H1 (cell line): Measurements from ENCODE around the gene ALDH3A1. TPM values are rescaled to one million over a fixed set of nuclear protein-coding genes. Genes with fewer than 3 reads are reported as not detected.

Experiments
- CTCF ChIA-PET: fragments of 300-600 bp; sonication (Branson Sonifier 250); formaldehyde crosslinking; loops from one replicate; lab custom pipeline; 2021; ENCODE audit not compliant: partially characterized antibody; lab: Charles Lee
- POLR2A ChIA-PET: fragments of 300-600 bp; sonication (Branson Sonifier 250); formaldehyde crosslinking; loops from one replicate; lab custom pipeline; 2021; ENCODE audit warnings: inconsistent platforms; ENCODE audit not compliant: partially characterized antibody; lab: Charles Lee
- DNase-seq, 2 experiments: peaks; one replicate each; pipeline versions ENCODE4 v3.0.0 to v3.0.0-alpha.2; 2010 to 2022; ENCODE audit warnings: low spot score in 2 of 2, low read depth in 1 of 2, mixed read lengths in 1 of 2
- FAIRE-seq: peaks from 2 replicates; lab custom pipeline; 2011; peaks lifted over from hg19 to GRCh38; lab: Jason Lieb, UNC
- H2AFZ ChIP-seq: 2 replicates; pipeline ENCODE4 v1.8.1; 2012; ENCODE audit warnings: low read length, inconsistent platforms
- H2AK5ac ChIP-seq: 2 replicates; pipeline ENCODE4 v1.6.1; 2013; ENCODE audit warnings: low read depth, low read length
- H2BK120ac ChIP-seq: replicated peaks from 2 replicates; pipeline ENCODE3; 2013; ENCODE audit warnings: low read depth, low read length, inconsistent platforms
- H2BK12ac ChIP-seq: 2 replicates; pipeline ENCODE4 v1.6.1; 2013; ENCODE audit warnings: low read depth, low read length
- H2BK15ac ChIP-seq: 2 replicates; pipeline ENCODE4 v1.6.1; 2013; ENCODE audit warnings: low read length
- H2BK20ac ChIP-seq: 2 replicates; pipeline ENCODE4 v1.6.1; 2013; ENCODE audit warnings: low read length
- H2BK5ac ChIP-seq: 2 replicates; pipeline ENCODE4 v1.6.1; 2013; ENCODE audit warnings: low read depth, low read length
- H3K14ac ChIP-seq: 2 replicates; pipeline ENCODE4 v1.6.1; 2013; ENCODE audit warnings: inconsistent platforms; ENCODE audit not compliant: insufficient read length
- H3K18ac ChIP-seq: 2 replicates; pipeline ENCODE4 v1.6.1; 2013; ENCODE audit warnings: low read length; ENCODE audit errors: extremely low read depth
- H3K23ac ChIP-seq: 2 replicates; pipeline ENCODE4 v1.6.1; 2013; ENCODE audit warnings: inconsistent platforms; ENCODE audit not compliant: insufficient read length
- H3K23me2 ChIP-seq: 2 replicates; pipeline ENCODE4 v1.6.1; 2013; ENCODE audit warnings: low read depth, low read length
- H3K27ac ChIP-seq: 2 replicates; pipeline ENCODE4 v1.6.1; 2011; ENCODE audit warnings: low read depth, low read length, inconsistent platforms
- H3K27me3 ChIP-seq, 4 experiments: replicated peaks in 1 of 4; 1 replicate in 1 of 4; 2 replicates in 3 of 4; pipeline versions ENCODE4 v1.6.1 to v1.8.1; 2011 to 2013; ENCODE audit warnings: low read length in 3 of 4, mild to moderate bottlenecking in 3 of 4, inconsistent platforms in 2 of 4, mixed read lengths in 2 of 4, moderate library complexity in 1 of 4; ENCODE audit not compliant: control insufficient read depth in 3 of 4, insufficient read depth in 3 of 4; ENCODE audit errors: extremely low read depth in 1 of 4
- H3K36me3 ChIP-seq, 4 experiments: 2 replicates each; pipeline versions ENCODE4 v1.6.1 to v1.8.1; 2011 to 2013; ENCODE audit warnings: mild to moderate bottlenecking in 4 of 4, low read length in 3 of 4, moderate library complexity in 2 of 4, control low read depth in 1 of 4, inconsistent platforms in 1 of 4; ENCODE audit not compliant: insufficient read depth in 4 of 4, control insufficient read depth in 2 of 4
- H3K4ac ChIP-seq: replicated peaks from 2 replicates; pipeline ENCODE3; 2013; ENCODE audit warnings: low read length, low read depth, mixed read lengths, inconsistent platforms; ENCODE audit not compliant: insufficient read length
- H3K4me1 ChIP-seq, 4 experiments: replicated peaks in 1 of 4; 1 replicate in 1 of 4; 2 replicates in 3 of 4; pipeline versions ENCODE4 v1.6.1 to v1.8.1; 2011 to 2013; ENCODE audit warnings: low read length in 3 of 4, inconsistent platforms in 2 of 4, mixed read lengths in 1 of 4; ENCODE audit not compliant: insufficient read depth in 4 of 4, control insufficient read depth in 3 of 4
- H3K4me2 ChIP-seq, 2 experiments: 2 replicates each; pipeline versions ENCODE4 v1.6.1 to v1.8.1; 2011 to 2013; ENCODE audit warnings: low read depth in 2 of 2, low read length in 2 of 2, control low read depth in 1 of 2, inconsistent platforms in 1 of 2, mild to moderate bottlenecking in 1 of 2; ENCODE audit not compliant: insufficient read depth in 1 of 2
- H3K4me3 ChIP-seq, 4 experiments: fragments of 200-600, 300-600 bp in 1 of 4; sonication (generic), shearing (Covaris generic), sonication (Bioruptor Twin) in 1 of 4; 2 replicates each; pipeline versions ENCODE4 v1.5.1 to v1.8.1; 2011 to 2016; ENCODE audit warnings: low read length in 4 of 4, low read depth in 3 of 4, control low read depth in 2 of 4, inconsistent platforms in 2 of 4, mild to moderate bottlenecking in 2 of 4, mixed read lengths in 1 of 4, moderate library complexity in 1 of 4; ENCODE audit not compliant: insufficient read depth in 2 of 4; ENCODE audit errors: extremely low read depth in 1 of 4
- H3K56ac ChIP-seq: replicated peaks from 2 replicates; pipeline ENCODE3; 2013; ENCODE audit warnings: low read depth, mild to moderate bottlenecking, mixed read lengths, low read length, inconsistent platforms; ENCODE audit not compliant: insufficient read length
- H3K79me1 ChIP-seq: 2 replicates; pipeline ENCODE4 v1.6.1; 2013; ENCODE audit warnings: low read depth, low read length, control low read depth
- H3K79me2 ChIP-seq, 2 experiments: 2 replicates each; pipeline versions ENCODE4 v1.6.1 to v1.8.1; 2012 to 2013; ENCODE audit warnings: low read length in 2 of 2, mild to moderate bottlenecking in 2 of 2, inconsistent platforms in 1 of 2; ENCODE audit not compliant: insufficient read depth in 2 of 2, control insufficient read depth in 1 of 2
- H3K9ac ChIP-seq, 4 experiments: replicated peaks in 1 of 4; 1 replicate in 1 of 4; 2 replicates in 3 of 4; pipeline versions ENCODE4 v1.6.1 to v1.8.1; 2011 to 2013; ENCODE audit warnings: low read depth in 3 of 4, low read length in 3 of 4, control low read depth in 2 of 4, mild to moderate bottlenecking in 2 of 4, moderate library complexity in 2 of 4, inconsistent platforms in 1 of 4; ENCODE audit errors: extremely low read depth in 1 of 4
- H3K9me3 ChIP-seq, 2 experiments: 2 replicates each; pipeline versions ENCODE4 v1.6.1 to v1.8.1; 2012 to 2013; ENCODE audit warnings: mild to moderate bottlenecking in 2 of 2, moderate library complexity in 2 of 2, control low read depth in 1 of 2, inconsistent platforms in 1 of 2, low read depth in 1 of 2, low read length in 1 of 2, mixed read lengths in 1 of 2; ENCODE audit not compliant: insufficient read depth in 2 of 2
- H4K20me1 ChIP-seq, 2 experiments: replicated peaks in 1 of 2; 2 replicates each; pipeline versions ENCODE3 to v1.8.1; 2011 to 2013; ENCODE audit warnings: inconsistent platforms in 2 of 2, low read length in 2 of 2, mild to moderate bottlenecking in 1 of 2; ENCODE audit not compliant: insufficient read depth in 2 of 2, control insufficient read depth in 1 of 2
- H4K5ac ChIP-seq: 2 replicates; pipeline ENCODE4 v1.6.1; 2013; ENCODE audit warnings: low read length, low read depth, mixed read lengths, inconsistent platforms; ENCODE audit not compliant: insufficient read length
- H4K8ac ChIP-seq: 2 replicates; pipeline ENCODE4 v1.8.0; 2013; ENCODE audit warnings: mild to moderate bottlenecking, moderate library complexity, low read length, inconsistent platforms; ENCODE audit not compliant: insufficient read depth; ENCODE audit errors: extremely low read depth
- H4K91ac ChIP-seq: replicated peaks from 2 replicates; pipeline ENCODE3; 2013; ENCODE audit warnings: low read length, mixed read lengths, inconsistent platforms; ENCODE audit not compliant: insufficient read length
- EP300 ChIP-seq, 2 experiments: IDR thresholded peaks; 1 replicate in 1 of 2; 2 replicates in 1 of 2; pipeline ENCODE4 v1.6.1; 2011 to 2012; ENCODE audit warnings: low read depth in 2 of 2, low read length in 2 of 2, mild to moderate bottlenecking in 2 of 2, borderline replicate concordance in 1 of 2, inconsistent platforms in 1 of 2, moderate library complexity in 1 of 2
- HDAC2 ChIP-seq, 2 experiments: fragments of 300-600 bp in 1 of 2; sonication (generic) in 1 of 2; IDR thresholded peaks; 2 replicates each; pipeline ENCODE4 v1.6.1; 2011 to 2012; ENCODE audit warnings: low read depth in 2 of 2, low read length in 2 of 2, mild to moderate bottlenecking in 2 of 2, moderate library complexity in 2 of 2, borderline replicate concordance in 1 of 2, inconsistent platforms in 1 of 2
- MAX ChIP-seq: IDR thresholded peaks from 2 replicates; pipeline ENCODE4 v1.6.1; 2012; ENCODE audit warnings: inconsistent platforms
- SIN3A ChIP-seq, 2 experiments: IDR thresholded peaks in 1 of 2; conservative IDR thresholded peaks in 1 of 2; 2 replicates each; pipeline ENCODE4 v1.6.1; 2011 to 2012; ENCODE audit warnings: low read length in 2 of 2, improper control_type of control experiment in 1 of 2, low read depth in 1 of 2, mild to moderate bottlenecking in 1 of 2
- SIRT6 ChIP-seq: IDR thresholded peaks from one replicate; pipeline ENCODE4 v1.7.1; 2012; ENCODE audit warnings: low read length, inconsistent platforms
- SIX5 ChIP-seq: IDR thresholded peaks from 2 replicates; pipeline ENCODE4 v1.6.1; 2011; ENCODE audit warnings: mild to moderate bottlenecking, low read depth, low read length
- SP2 ChIP-seq: IDR thresholded peaks from 2 replicates; pipeline ENCODE4 v1.6.1; 2012; ENCODE audit warnings: mild to moderate bottlenecking, low read length, inconsistent platforms
- WGBS, 2 experiments: shearing (Covaris generic) in 1 of 2; methylation state at CpG; one replicate each; pipeline versions ENCODE4 v1.1.6 to v1.1.7; 2013 to 2015; ENCODE audit warnings: low lambda C conversion rate in 2 of 2, mixed read lengths in 2 of 2, inconsistent platforms in 1 of 2, low coverage in 1 of 2, missing lambda C conversion rate in 1 of 2; ENCODE audit not compliant: insufficient replicate concordance in 2 of 2, insufficient coverage in 1 of 2, insufficient read length in 1 of 2; ENCODE audit errors: extremely low coverage in 1 of 2, missing lambda C conversion rate in 1 of 2; 5-methylcytosine and 5-hydroxymethylcytosine counted together
- polyA plus RNA-seq, 7 experiments: library from polyadenylated mRNA; depleted of rRNA in 3 of 7; stranded (reverse) in 5 of 7; unstranded in 2 of 7; fragments of >200 nt in 5 of 7; fragments of 200-250 nt in 2 of 7; gene quantifications; 1 replicate in 5 of 7; 2 replicates in 1 of 7; 4 replicates in 1 of 7; pipeline versions ENCODE4 v1.2.1 to v1.2.3, GENCODE V29; 2011 to 2013; ENCODE audit warnings: missing spikeins in 2 of 7, mixed read lengths in 2 of 7
- total RNA-seq: library from RNA; stranded (reverse); fragmentation: NEBNext Ultra II Directional; extraction: Animal tissue kit (Norgen Biotek cat#: 25700); gene quantifications from 2 replicates; pipeline ENCODE4 v1.2.1, GENCODE V29; 2021

Gene ALDH3A1
- total and polyA plus RNA-seq, 2 of the 8 experiments (the other 6 are each of a cell fraction or from before 2014, with no cell fraction given) = 0.37 to 1.4 TPM

GRCh38 chr17:19707728-19708221, 40.3 kb downstream of the ALDH3A1 start:
- no peak for FAIRE-seq
- WGBS, 2 experiments = 95% methylated on average over 11 of the region's 11 CpGs; no CpG with 5 or more reads in 1 of the 2 experiments

More at GRCh38 chr17:19707728-19708221, 40.3 kb downstream of the ALDH3A1 start:
- H2BK12ac ChIP-seq = no peak overlapping the region
- POLR2A ChIA-PET = no interaction called here
- no peak overlapping the region for H2BK5ac ChIP-seq
- H3K9me3 ChIP-seq = no peaks in the 10 kb centered on the region
- no peak overlapping the region; the same call in 1 of the 2 replicates for H3K18ac ChIP-seq
- no peak overlapping the region for H3K4ac ChIP-seq
- H3K4me2 ChIP-seq = no peak overlapping the region
- H3K9ac ChIP-seq = no peak overlapping the region
- TF ChIP-seq SIX5 = no peak
- TF ChIP-seq HDAC2 (IDR thresholded peaks at IDR 0.05; ENCODE audit: borderline replicate concordance in 1 of 2, low read depth in 2 of 2, low read length in 2 of 2) = no peak
- TF ChIP-seq MAX = no peak
- TF ChIP-seq SIN3A (conservative IDR thresholded peaks at IDR 0.05 in 1 of 2, IDR thresholded peaks at IDR 0.05 in 1 of 2; ENCODE audit: low read depth in 1 of 2, low read length in 2 of 2) = no peak
- no peak for TF ChIP-seq SIRT6
- TF ChIP-seq EP300 (IDR thresholded peaks at IDR 0.05; ENCODE audit: borderline replicate concordance in 1 of 2, low read depth in 2 of 2, low read length in 2 of 2) = no peak
- TF ChIP-seq SP2 = no peak
- no peak overlapping the region for H3K14ac ChIP-seq
- no peak overlapping the region for H3K56ac ChIP-seq
- H2AFZ ChIP-seq = no peak overlapping the region
- H3K27me3 ChIP-seq = no peaks in the 10 kb centered on the region
- H4K91ac ChIP-seq = peak overlapping the region; percentile 53
- H4K20me1 ChIP-seq = no peaks in the 10 kb centered on the region
- no peak overlapping the region for H3K23ac ChIP-seq
- no peak overlapping the region for H4K8ac ChIP-seq
- CTCF ChIA-PET = interaction anchor here (1.1 to 1.6 kb wide), 4 partner anchors 9 to 59 kb away, joined by 3 to 6 read pairs (median 4); no protein-coding TSS in a partner anchor
- no peaks in the 10 kb centered on the region for H3K79me2 ChIP-seq
- H2BK15ac ChIP-seq = no peak overlapping the region
- peaks cover 9 to 31% (median 21%) of the 10 kb centered on the region in 4 experiments for H3K4me1 ChIP-seq
- no peak overlapping the region for H4K5ac ChIP-seq
- 0 out of 2 replicates have a peak overlapping the region, but pooled peaks have one; percentile 24 for H2AK5ac ChIP-seq
- H2BK120ac ChIP-seq = no peak overlapping the region
- no peaks in the 10 kb centered on the region for H3K36me3 ChIP-seq
- H2BK20ac ChIP-seq = peak overlapping the region; percentile 72; the same call in 1 of the 2 replicates
- no peak overlapping the region; the same call in 1 of the 2 replicates for H3K27ac ChIP-seq
- H3K79me1 ChIP-seq = no peaks in the 10 kb centered on the region
- H3K23me2 ChIP-seq = no peaks in the 10 kb centered on the region
- H3K4me3 ChIP-seq = no peak overlapping the region
- DNase-seq = no peak
